Measurements from ENCODE around the gene PHF23. TPM values are rescaled to one million over a fixed set of nuclear protein-coding genes. Genes with fewer than 3 reads are reported as not detected.

PHF23 gene
- total RNA-seq, 1 donor from 2014 or later, result 46.2 TPM

DNA sequence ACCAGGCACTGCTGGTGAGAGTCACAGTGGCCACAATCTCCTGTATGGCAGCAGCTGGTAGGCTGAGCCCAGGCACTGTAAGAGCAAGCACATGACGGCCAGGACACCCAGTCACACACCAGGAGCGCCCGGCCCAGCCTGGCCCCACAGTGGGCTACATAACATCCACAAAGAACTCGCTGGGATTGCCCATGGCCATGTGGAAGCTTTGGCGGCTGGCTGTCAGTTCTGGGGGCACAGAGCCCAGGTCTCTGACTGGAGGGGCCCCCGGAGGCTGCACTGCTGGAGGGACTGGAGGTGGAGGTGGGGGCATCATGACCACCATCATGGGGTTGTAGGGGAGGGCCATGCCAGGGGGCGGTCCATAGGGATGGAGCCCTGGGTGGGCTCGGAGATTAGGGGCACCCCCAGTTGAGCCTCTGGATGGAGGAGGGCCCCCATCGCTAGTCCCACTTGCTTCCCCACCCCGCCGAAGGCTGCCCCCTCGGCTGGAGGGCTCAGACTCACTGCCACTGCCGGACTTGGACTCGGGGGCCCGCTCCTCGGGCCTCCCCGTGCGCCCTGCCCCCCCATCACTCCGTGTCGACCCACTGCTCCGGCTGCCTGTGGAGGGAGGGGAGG is 13.4 kb downstream of the PHF23 start:
- intact Hi-C loops (cut with micrococcal nuclease), result no loop called here
- H3K4me3 Mint-ChIP-seq, result no peak overlapping the region
- H3K4me1 Mint-ChIP-seq, result peaks cover 17% of the 10 kb centered on the region
- no peak overlapping the region for H3K27ac Mint-ChIP-seq
- no peak for DNase-seq
- no peaks in the 10 kb centered on the region for H3K27me3 Mint-ChIP-seq
- H3K36me3 Mint-ChIP-seq (ENCODE audit: low read depth), result peaks cover 50% of the 10 kb centered on the region
- H3K9me3 Mint-ChIP-seq, result no peaks in the 10 kb centered on the region

DNA sequence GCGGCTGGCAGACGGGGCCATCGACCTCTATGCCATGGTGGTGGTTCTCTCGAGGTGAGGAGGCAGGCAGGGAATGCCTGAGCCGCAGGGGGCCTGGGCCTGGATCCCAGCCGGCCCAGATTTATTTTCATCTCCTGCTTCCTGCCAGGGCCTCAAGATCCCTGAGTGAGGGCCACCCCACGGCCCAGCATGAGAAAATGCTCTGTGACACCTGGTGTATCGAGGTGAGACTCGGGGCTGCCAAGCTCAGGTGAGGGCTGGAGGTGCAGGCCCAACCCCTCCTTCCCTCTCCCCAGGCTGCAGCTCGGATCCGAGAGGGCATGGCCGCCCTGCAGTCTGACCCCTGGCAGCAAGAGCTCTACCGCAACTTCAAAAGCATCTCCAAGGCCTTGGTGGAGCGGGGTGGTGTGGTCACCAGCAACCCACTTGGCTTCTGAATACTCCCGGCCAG is 14.6 kb downstream of the PHF23 start:
- no peak overlapping the region for H3K27ac Mint-ChIP-seq
- no peaks in the 10 kb centered on the region for H3K9me3 Mint-ChIP-seq
- H3K36me3 Mint-ChIP-seq (ENCODE audit: low read depth), result peaks cover 49% of the 10 kb centered on the region
- peaks cover 23% of the 10 kb centered on the region for H3K4me1 Mint-ChIP-seq
- DNase-seq, result no peak
- H3K27me3 Mint-ChIP-seq, result no peaks in the 10 kb centered on the region
- H3K4me3 Mint-ChIP-seq, result no peak overlapping the region
- intact Hi-C loops (cut with micrococcal nuclease), result no loop called here

DNA sequence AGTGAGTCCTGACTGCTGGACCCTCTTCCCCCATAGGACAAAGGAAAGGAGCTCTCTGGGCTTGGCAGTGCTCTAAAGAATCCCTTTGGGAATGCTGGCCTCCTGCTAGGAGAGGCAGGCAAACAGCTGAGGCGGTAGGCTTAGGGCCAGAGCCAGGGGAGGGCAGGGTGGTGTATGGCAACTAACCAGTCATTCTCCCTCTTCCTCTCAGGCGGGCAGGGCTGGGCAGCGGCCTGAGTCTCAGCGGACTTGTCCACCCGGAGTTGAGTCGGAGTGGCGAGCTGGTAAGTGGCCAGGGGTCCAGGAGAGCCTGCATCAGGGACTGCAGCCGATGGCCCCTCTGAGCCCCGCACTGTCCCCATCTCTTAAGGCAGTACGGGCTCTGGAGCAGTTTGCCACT is 15.1 kb downstream of the PHF23 start:
- no peak overlapping the region for H3K4me3 Mint-ChIP-seq
- no peaks in the 10 kb centered on the region for H3K27me3 Mint-ChIP-seq
- peaks cover 44% of the 10 kb centered on the region for H3K36me3 Mint-ChIP-seq (ENCODE audit: low read depth)
- no peak for DNase-seq
- H3K9me3 Mint-ChIP-seq, result no peaks in the 10 kb centered on the region
- intact Hi-C loops (cut with micrococcal nuclease), result no loop called here
- no peak overlapping the region for H3K27ac Mint-ChIP-seq
- H3K4me1 Mint-ChIP-seq, result peaks cover 28% of the 10 kb centered on the region

DNA sequence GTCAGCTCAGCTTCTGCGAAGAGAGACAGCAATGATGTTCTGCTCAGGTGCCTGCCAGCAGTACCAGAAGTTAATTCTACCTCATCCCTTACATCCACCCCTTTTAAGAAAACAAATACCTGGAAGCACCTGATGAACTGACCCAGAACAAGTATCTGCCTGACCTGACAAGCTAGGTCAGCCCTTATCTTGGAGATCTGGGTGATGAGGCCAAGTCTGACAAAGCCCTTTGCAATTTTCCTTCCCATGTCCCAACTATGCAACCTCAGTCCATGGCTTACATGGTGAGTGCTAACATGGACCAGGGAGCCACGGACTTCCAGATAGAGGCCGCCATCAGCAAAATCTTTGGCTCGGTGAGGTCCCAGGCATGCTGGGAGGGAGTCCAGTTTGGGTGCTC is 15.9 kb downstream of the PHF23 start:
- intact Hi-C loops (cut with micrococcal nuclease), result no loop called here
- peaks cover 40% of the 10 kb centered on the region for H3K36me3 Mint-ChIP-seq (ENCODE audit: low read depth)
- peaks cover 32% of the 10 kb centered on the region for H3K4me1 Mint-ChIP-seq
- H3K27me3 Mint-ChIP-seq, result no peaks in the 10 kb centered on the region
- no peak overlapping the region for H3K27ac Mint-ChIP-seq
- H3K9me3 Mint-ChIP-seq, result no peaks in the 10 kb centered on the region
- no peak overlapping the region for H3K4me3 Mint-ChIP-seq
- no peak for DNase-seq

DNA sequence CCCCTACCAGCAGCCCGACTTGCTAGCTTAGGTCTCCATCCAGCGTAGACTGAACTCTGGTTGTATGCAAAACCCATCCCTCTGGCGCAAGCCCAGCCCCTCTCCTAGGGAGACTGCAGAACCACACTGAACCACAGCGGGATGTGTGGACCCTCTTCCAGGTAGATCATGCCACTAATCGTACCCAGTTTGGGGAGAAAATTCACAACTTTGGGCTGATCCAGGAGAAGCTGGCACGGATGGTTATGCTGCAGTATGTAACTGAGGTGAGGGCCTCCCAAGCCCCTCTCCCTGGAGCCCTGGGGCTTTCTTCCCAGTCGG is 16.3 kb downstream of the PHF23 start:
- H3K27me3 Mint-ChIP-seq, result no peaks in the 10 kb centered on the region
- peaks cover 36% of the 10 kb centered on the region for H3K36me3 Mint-ChIP-seq (ENCODE audit: low read depth)
- H3K4me1 Mint-ChIP-seq, result peaks cover 31% of the 10 kb centered on the region
- H3K27ac Mint-ChIP-seq, result no peak overlapping the region
- intact Hi-C loops (cut with micrococcal nuclease), result no loop called here
- no peak for DNase-seq
- H3K9me3 Mint-ChIP-seq, result no peaks in the 10 kb centered on the region
- H3K4me3 Mint-ChIP-seq, result no peak overlapping the region

DNA sequence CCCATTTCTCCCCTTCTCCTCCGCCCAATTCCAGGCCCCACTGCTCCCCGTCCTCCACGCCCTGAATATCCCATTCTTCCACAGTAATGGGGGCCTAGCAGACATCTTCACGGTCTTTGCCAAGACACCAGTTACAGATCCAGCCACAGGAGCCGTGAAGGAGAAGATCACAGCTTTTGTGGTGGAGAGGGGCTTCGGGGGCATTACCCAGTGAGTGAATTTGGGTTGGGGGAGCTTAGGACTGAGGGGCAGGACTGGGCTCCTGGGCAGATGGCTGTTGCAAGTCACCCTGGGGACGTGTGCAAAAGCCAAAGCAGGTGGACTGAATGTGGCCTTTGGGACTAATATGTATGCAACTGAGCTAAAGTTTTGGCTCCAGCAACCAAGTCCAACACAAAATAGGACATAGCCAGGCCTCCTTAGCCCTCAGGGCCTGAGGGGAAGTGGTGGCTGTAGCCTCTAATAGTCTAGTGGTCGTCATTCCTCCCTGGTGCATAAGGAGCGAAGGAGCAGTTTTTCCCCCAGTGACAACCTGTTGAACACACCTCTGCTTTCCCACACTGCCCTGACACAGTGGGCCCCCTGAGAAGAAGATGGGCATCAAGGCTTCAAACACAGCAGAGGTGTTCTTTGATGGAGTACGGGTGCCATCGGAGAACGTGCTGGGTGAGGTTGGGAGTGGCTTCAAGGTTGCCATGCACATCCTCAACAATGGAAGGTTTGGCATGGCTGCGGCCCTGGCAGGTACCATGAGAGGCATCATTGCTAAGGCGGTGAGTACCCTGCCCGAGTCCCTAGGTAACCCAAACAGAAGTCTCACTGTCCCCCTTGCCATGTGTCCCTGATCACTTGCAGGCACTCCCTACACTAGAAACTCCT is 16.9 kb downstream of the PHF23 start:
- Mint-ChIP-seq H3K4me1 (peaks cover 33% of the 10 kb centered on the region), H3K27me3 (no peaks in the 10 kb centered on the region), H3K36me3 (ENCODE audit: low read depth) (peaks cover 34% of the 10 kb centered on the region), H3K4me3 (no peak overlapping the region), H3K27ac (no peak overlapping the region), H3K9me3 (no peaks in the 10 kb centered on the region)
- intact Hi-C loops (cut with micrococcal nuclease), result no loop called here
- DNase-seq, result no peak

DNA sequence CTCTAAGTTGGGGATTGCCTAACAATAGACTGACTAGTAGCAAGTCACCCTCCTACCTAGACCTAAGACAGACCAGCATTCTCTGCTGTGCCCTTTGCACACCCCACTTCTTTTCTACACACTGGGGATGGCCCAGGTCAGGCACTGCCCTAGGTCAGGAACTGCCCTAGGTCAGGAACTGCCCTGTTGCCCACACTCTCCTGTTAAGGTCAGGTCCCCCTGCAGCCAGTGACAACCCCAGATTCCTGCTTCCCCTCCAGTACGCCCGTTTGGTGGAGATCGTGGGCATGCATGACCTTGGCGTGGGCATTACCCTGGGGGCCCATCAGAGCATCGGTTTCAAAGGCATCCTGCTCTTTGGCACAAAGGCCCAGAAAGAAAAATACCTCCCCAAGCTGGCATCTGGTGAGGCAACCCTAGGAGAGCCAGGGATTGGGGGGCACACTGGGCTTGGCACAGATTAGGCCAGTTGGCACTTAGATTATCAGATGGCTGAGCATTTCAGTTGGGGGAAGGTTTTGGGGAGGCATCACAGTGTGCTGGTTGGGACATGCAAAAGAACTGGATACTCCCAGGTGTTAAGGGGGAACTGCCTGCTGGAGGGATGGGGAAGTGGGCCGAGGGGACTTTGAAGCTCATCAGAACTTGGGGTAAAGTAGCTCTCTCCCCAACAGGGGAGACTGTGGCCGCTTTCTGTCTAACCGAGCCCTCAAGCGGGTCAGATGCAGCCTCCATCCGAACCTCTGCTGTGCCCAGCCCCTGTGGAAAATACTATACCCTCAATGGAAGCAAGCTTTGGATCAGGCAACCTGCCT is 17.8 kb downstream of the PHF23 start:
- Mint-ChIP-seq H3K36me3 (ENCODE audit: low read depth) (peaks cover 29% of the 10 kb centered on the region), H3K4me3 (peak overlapping the region; percentile 98), H3K27ac (no peak overlapping the region), H3K27me3 (no peaks in the 10 kb centered on the region), H3K4me1 (peaks cover 37% of the 10 kb centered on the region), H3K9me3 (no peaks in the 10 kb centered on the region)
- intact Hi-C loops (cut with micrococcal nuclease), result loop anchor here (2.0 kb wide), 1 partner anchor 75 kb away; no protein-coding TSS in a partner anchor
- DNase-seq, result no peak

DNA sequence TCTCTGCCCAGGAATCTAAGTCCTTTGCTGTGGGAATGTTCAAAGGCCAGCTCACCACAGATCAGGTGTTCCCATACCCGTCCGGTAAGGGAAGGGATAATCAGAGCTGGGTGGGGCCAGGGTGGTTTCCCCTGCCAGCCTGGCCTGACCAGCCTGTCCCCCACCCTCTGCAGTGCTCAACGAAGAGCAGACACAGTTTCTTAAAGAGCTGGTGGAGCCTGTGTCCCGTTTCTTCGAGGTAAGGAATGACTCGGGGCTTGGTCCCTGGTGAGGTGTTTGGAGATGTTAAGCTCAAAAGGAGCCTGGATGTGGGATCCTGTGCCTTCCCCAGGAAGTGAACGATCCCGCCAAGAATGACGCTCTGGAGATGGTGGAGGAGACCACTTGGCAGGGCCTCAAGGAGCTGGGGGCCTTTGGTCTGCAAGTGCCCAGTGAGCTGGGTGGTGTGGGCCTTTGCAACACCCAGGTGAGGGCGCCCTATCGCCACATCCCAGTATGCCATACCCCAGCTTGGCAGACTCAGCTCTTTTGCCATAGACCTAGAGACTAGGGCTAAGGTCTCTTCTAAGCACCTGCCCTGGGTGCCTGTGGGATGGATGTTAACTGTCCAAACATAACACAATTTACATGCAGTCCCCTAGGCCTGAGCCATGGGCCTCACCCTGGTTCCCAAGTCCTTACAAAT is 18.5 kb downstream of the PHF23 start:
- intact Hi-C loops (cut with micrococcal nuclease), result loop anchor here (2.0 kb wide), 1 partner anchor 76 kb away; no protein-coding TSS in a partner anchor
- peak; percentile 87 for DNase-seq
- Mint-ChIP-seq H3K36me3 (ENCODE audit: low read depth) (peaks cover 26% of the 10 kb centered on the region), H3K4me3 (peak overlapping the region; percentile 98), H3K4me1 (peaks cover 44% of the 10 kb centered on the region), H3K9me3 (no peaks in the 10 kb centered on the region), H3K27me3 (no peaks in the 10 kb centered on the region), H3K27ac (peak overlapping the region; percentile 91)

DNA sequence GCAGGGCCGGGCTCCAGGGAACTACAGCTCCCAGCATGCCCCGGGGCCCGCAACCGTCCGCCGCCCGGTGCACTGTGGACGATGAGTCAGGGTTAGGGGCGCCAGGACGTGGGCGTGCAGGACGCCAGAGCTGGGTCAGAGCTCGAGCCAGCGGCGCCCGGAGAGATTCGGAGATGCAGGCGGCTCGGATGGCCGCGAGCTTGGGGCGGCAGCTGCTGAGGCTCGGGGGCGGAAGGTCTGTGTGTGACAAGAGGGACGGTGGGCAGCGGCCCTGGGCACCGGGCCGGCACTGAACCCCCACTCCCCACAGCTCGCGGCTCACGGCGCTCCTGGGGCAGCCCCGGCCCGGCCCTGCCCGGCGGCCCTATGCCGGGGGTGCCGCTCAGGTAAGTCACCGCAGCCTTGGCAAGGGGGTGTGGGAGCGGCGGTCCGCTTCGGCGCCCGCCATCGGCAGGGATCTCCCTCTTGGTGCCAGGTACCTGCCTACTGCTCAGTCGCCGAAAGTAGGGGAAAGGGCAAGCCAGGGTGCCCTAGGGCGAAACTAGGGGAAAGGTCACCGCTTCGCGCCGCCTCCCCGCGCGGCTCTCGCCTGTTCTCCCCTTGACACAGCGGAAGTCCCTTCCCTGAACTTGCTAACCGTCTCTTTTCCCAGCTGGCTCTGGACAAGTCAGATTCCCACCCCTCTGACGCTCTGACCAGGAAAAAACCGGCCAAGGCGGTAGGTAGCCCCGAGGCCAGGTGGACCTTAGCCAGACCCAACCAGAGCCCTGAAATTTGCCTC is 19.3 kb downstream of the PHF23 start, which contains the start of the genes ACADVL and DLG4:
ACADVL (plus strand) TSS at position 127 of the 781 bp plus-strand sequence; CDS start at position 174, 47 bp downstream.
DLG4 (minus strand) TSS at position 25 of the 781 bp plus-strand sequence.
- Mint-ChIP-seq H3K9me3 (no peaks in the 10 kb centered on the region), H3K36me3 (ENCODE audit: low read depth) (peaks cover 23% of the 10 kb centered on the region), H3K4me1 (peaks cover 50% of the 10 kb centered on the region), H3K4me3 (peak within 1 kb of the TSS; percentile 98), H3K27me3 (no peaks in the 10 kb centered on the region), H3K27ac (peak within 1 kb of the TSS; percentile 97)
- intact Hi-C loops (cut with micrococcal nuclease), result loop anchor here (1.0 to 5.0 kb wide), 3 partner anchors 14 to 217 kb away; partner anchors contain the start of genes DVL2, FGF11 and TMEM102
- DNase-seq, result peak; percentile 93

DNA sequence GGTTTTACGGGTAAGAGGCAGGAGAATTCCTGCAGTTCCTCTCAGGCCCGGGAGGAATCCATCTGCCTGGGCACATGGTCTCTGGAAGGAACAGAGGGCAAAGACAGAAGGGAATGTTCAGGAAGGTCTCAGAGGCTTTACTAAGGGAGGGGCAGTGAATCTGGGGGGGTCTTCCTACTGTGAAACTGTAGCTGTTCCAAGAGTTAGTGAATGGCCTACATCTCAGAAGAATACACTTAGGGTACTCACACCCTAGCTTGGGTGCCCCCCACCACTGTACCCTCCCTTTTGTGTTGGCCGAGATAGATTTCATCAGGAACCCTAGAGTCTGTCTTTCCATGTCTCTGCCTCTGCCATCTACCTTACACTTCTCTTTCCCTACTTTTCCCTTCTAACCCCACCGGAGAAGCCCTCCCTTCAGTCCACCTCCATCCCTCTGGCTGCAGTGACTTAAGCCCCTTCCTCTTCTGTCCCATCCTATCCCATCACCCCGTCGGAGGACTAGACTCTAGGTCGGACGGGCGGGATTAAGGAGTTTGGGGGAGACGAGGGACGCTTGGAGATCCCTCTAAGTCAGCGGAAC is 19.9 kb downstream of the PHF23 start:
- intact Hi-C loops (cut with micrococcal nuclease), result loop anchor here (1.0 to 5.0 kb wide), 2 partner anchors 15 to 218 kb away; partner anchors contain the start of genes DVL2, FGF11 and TMEM102
- peaks cover 57% of the 10 kb centered on the region for H3K4me1 Mint-ChIP-seq

DNA sequence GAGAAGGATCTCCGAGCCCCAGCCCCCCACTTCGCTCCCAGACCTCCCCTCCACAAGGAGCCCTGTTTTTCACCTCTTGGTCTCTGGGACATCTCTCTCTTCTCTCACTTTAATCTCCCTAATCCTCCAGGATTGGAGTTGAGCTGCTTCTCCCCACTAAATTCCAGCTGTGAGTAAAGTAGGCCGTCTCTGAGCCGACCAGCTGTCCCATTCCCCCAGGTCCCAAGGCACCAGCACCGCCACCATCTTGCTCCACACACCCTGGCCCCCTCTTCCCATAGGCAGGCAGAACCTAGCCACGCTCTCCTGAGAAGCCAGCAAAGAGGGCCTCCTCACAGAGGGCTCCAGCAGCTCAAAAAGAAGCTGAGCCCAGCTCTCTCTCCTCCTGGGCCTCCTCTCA is 20.5 kb downstream of the PHF23 start:
- peak overlapping the region; percentile 98 for H3K4me3 Mint-ChIP-seq
- peaks cover 2% of the 10 kb centered on the region for H3K27me3 Mint-ChIP-seq
- no peaks in the 10 kb centered on the region for H3K9me3 Mint-ChIP-seq
- H3K4me1 Mint-ChIP-seq, result peaks cover 62% of the 10 kb centered on the region
- DNase-seq, result no peak
- intact Hi-C loops (cut with micrococcal nuclease), result loop anchor here (1.0 to 5.0 kb wide), 2 partner anchors 16 to 219 kb away; partner anchors contain the start of genes DVL2, FGF11 and TMEM102
- peak overlapping the region; percentile 71 for H3K27ac Mint-ChIP-seq
- H3K36me3 Mint-ChIP-seq (ENCODE audit: low read depth), result peaks cover 18% of the 10 kb centered on the region

More for the DNA sequence above, 19.9 kb downstream of the PHF23 start:
- no peak for DNase-seq
- Mint-ChIP-seq H3K27me3 (peaks cover 2% of the 10 kb centered on the region), H3K4me3 (peak overlapping the region; percentile 98), H3K36me3 (ENCODE audit: low read depth) (peaks cover 21% of the 10 kb centered on the region), H3K27ac (peak overlapping the region; percentile 97), H3K9me3 (no peaks in the 10 kb centered on the region)

DNA sequence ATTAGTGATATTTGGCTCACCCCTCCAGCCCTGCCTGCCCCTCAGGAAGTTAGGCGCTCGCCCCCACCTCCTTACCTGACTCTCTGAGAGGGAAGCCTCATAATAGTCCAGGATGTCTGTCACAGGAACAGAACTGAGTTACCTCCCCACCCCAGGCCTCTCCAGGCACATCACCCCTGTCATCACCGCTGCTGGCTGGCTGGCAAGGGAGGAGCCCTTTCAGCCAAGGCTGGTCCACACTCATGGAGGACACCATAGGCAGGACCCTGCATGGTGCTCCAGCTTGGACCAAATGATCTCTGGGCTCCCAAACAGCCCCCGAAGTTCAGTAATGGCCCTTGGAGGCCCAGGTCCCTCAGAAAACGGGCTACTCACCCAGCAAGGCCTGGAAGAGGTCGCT is 21.1 kb downstream of the PHF23 start:
- DNase-seq, result peak; percentile 63
- H3K36me3 Mint-ChIP-seq (ENCODE audit: low read depth), result peaks cover 13% of the 10 kb centered on the region
- intact Hi-C loops (cut with micrococcal nuclease), result loop anchor here (5.0 kb wide), 1 partner anchor 219 kb away; the partner anchor contains the start of genes FGF11 and TMEM102
- H3K4me1 Mint-ChIP-seq, result peaks cover 68% of the 10 kb centered on the region
- H3K27me3 Mint-ChIP-seq, result peaks cover 7% of the 10 kb centered on the region
- peak overlapping the region; percentile 98 for H3K4me3 Mint-ChIP-seq
- H3K9me3 Mint-ChIP-seq, result no peaks in the 10 kb centered on the region
- no peak overlapping the region for H3K27ac Mint-ChIP-seq
